H1 (cell line): ENCODE data around the gene MIB2. TPM values are rescaled to one million over a fixed set of nuclear protein-coding genes. Genes with fewer than 3 reads are reported as not detected.
"Not testable (repeated sequence)": the region's sequence is repeated elsewhere in the genome, so short reads cannot be mapped to it uniquely, and the experiment has no call there.

Experiments
- CTCF ChIA-PET: fragments of 300-600 bp; sonication (Branson Sonifier 250); formaldehyde crosslinking; loops from one replicate; lab custom pipeline; 2021; ENCODE audit not compliant: partially characterized antibody; lab: Charles Lee
- POLR2A ChIA-PET: fragments of 300-600 bp; sonication (Branson Sonifier 250); formaldehyde crosslinking; loops from one replicate; lab custom pipeline; 2021; ENCODE audit warnings: inconsistent platforms; ENCODE audit not compliant: partially characterized antibody; lab: Charles Lee
- DNase-seq, 2 experiments: peaks; one replicate each; pipeline versions ENCODE4 v3.0.0 to v3.0.0-alpha.2; 2010 to 2022; ENCODE audit warnings: low spot score in 2 of 2, low read depth in 1 of 2, mixed read lengths in 1 of 2
- FAIRE-seq: peaks from 2 replicates; lab custom pipeline; 2011; peaks lifted over from hg19 to GRCh38; lab: Jason Lieb, UNC
- H2AFZ ChIP-seq: 2 replicates; pipeline ENCODE4 v1.8.1; 2012; ENCODE audit warnings: low read length, inconsistent platforms
- H2AK5ac ChIP-seq: 2 replicates; pipeline ENCODE4 v1.6.1; 2013; ENCODE audit warnings: low read depth, low read length
- H2BK120ac ChIP-seq: replicated peaks from 2 replicates; pipeline ENCODE3; 2013; ENCODE audit warnings: low read depth, low read length, inconsistent platforms
- H2BK12ac ChIP-seq: 2 replicates; pipeline ENCODE4 v1.6.1; 2013; ENCODE audit warnings: low read depth, low read length
- H2BK15ac ChIP-seq: 2 replicates; pipeline ENCODE4 v1.6.1; 2013; ENCODE audit warnings: low read length
- H2BK20ac ChIP-seq: 2 replicates; pipeline ENCODE4 v1.6.1; 2013; ENCODE audit warnings: low read length
- H2BK5ac ChIP-seq: 2 replicates; pipeline ENCODE4 v1.6.1; 2013; ENCODE audit warnings: low read depth, low read length
- H3K14ac ChIP-seq: 2 replicates; pipeline ENCODE4 v1.6.1; 2013; ENCODE audit warnings: inconsistent platforms; ENCODE audit not compliant: insufficient read length
- H3K18ac ChIP-seq: 2 replicates; pipeline ENCODE4 v1.6.1; 2013; ENCODE audit warnings: low read length; ENCODE audit errors: extremely low read depth
- H3K23ac ChIP-seq: 2 replicates; pipeline ENCODE4 v1.6.1; 2013; ENCODE audit warnings: inconsistent platforms; ENCODE audit not compliant: insufficient read length
- H3K23me2 ChIP-seq: 2 replicates; pipeline ENCODE4 v1.6.1; 2013; ENCODE audit warnings: low read depth, low read length
- H3K27ac ChIP-seq: 2 replicates; pipeline ENCODE4 v1.6.1; 2011; ENCODE audit warnings: low read depth, low read length, inconsistent platforms
- H3K27me3 ChIP-seq, 4 experiments: replicated peaks in 1 of 4; 1 replicate in 1 of 4; 2 replicates in 3 of 4; pipeline versions ENCODE4 v1.6.1 to v1.8.1; 2011 to 2013; ENCODE audit warnings: low read length in 3 of 4, mild to moderate bottlenecking in 3 of 4, inconsistent platforms in 2 of 4, mixed read lengths in 2 of 4, moderate library complexity in 1 of 4; ENCODE audit not compliant: control insufficient read depth in 3 of 4, insufficient read depth in 3 of 4; ENCODE audit errors: extremely low read depth in 1 of 4
- H3K36me3 ChIP-seq, 4 experiments: 2 replicates each; pipeline versions ENCODE4 v1.6.1 to v1.8.1; 2011 to 2013; ENCODE audit warnings: mild to moderate bottlenecking in 4 of 4, low read length in 3 of 4, moderate library complexity in 2 of 4, control low read depth in 1 of 4, inconsistent platforms in 1 of 4; ENCODE audit not compliant: insufficient read depth in 4 of 4, control insufficient read depth in 2 of 4
- H3K4ac ChIP-seq: replicated peaks from 2 replicates; pipeline ENCODE3; 2013; ENCODE audit warnings: low read length, low read depth, mixed read lengths, inconsistent platforms; ENCODE audit not compliant: insufficient read length
- H3K4me1 ChIP-seq, 4 experiments: replicated peaks in 1 of 4; 1 replicate in 1 of 4; 2 replicates in 3 of 4; pipeline versions ENCODE4 v1.6.1 to v1.8.1; 2011 to 2013; ENCODE audit warnings: low read length in 3 of 4, inconsistent platforms in 2 of 4, mixed read lengths in 1 of 4; ENCODE audit not compliant: insufficient read depth in 4 of 4, control insufficient read depth in 3 of 4
- H3K4me2 ChIP-seq, 2 experiments: 2 replicates each; pipeline versions ENCODE4 v1.6.1 to v1.8.1; 2011 to 2013; ENCODE audit warnings: low read depth in 2 of 2, low read length in 2 of 2, control low read depth in 1 of 2, inconsistent platforms in 1 of 2, mild to moderate bottlenecking in 1 of 2; ENCODE audit not compliant: insufficient read depth in 1 of 2
- H3K4me3 ChIP-seq, 4 experiments: fragments of 200-600, 300-600 bp in 1 of 4; sonication (generic), shearing (Covaris generic), sonication (Bioruptor Twin) in 1 of 4; 2 replicates each; pipeline versions ENCODE4 v1.5.1 to v1.8.1; 2011 to 2016; ENCODE audit warnings: low read length in 4 of 4, low read depth in 3 of 4, control low read depth in 2 of 4, inconsistent platforms in 2 of 4, mild to moderate bottlenecking in 2 of 4, mixed read lengths in 1 of 4, moderate library complexity in 1 of 4; ENCODE audit not compliant: insufficient read depth in 2 of 4; ENCODE audit errors: extremely low read depth in 1 of 4
- H3K56ac ChIP-seq: replicated peaks from 2 replicates; pipeline ENCODE3; 2013; ENCODE audit warnings: low read depth, mild to moderate bottlenecking, mixed read lengths, low read length, inconsistent platforms; ENCODE audit not compliant: insufficient read length
- H3K79me1 ChIP-seq: 2 replicates; pipeline ENCODE4 v1.6.1; 2013; ENCODE audit warnings: low read depth, low read length, control low read depth
- H3K79me2 ChIP-seq, 2 experiments: 2 replicates each; pipeline versions ENCODE4 v1.6.1 to v1.8.1; 2012 to 2013; ENCODE audit warnings: low read length in 2 of 2, mild to moderate bottlenecking in 2 of 2, inconsistent platforms in 1 of 2; ENCODE audit not compliant: insufficient read depth in 2 of 2, control insufficient read depth in 1 of 2
- H3K9ac ChIP-seq, 4 experiments: replicated peaks in 1 of 4; 1 replicate in 1 of 4; 2 replicates in 3 of 4; pipeline versions ENCODE4 v1.6.1 to v1.8.1; 2011 to 2013; ENCODE audit warnings: low read depth in 3 of 4, low read length in 3 of 4, control low read depth in 2 of 4, mild to moderate bottlenecking in 2 of 4, moderate library complexity in 2 of 4, inconsistent platforms in 1 of 4; ENCODE audit errors: extremely low read depth in 1 of 4
- H3K9me3 ChIP-seq, 2 experiments: 2 replicates each; pipeline versions ENCODE4 v1.6.1 to v1.8.1; 2012 to 2013; ENCODE audit warnings: mild to moderate bottlenecking in 2 of 2, moderate library complexity in 2 of 2, control low read depth in 1 of 2, inconsistent platforms in 1 of 2, low read depth in 1 of 2, low read length in 1 of 2, mixed read lengths in 1 of 2; ENCODE audit not compliant: insufficient read depth in 2 of 2
- H4K20me1 ChIP-seq, 2 experiments: replicated peaks in 1 of 2; 2 replicates each; pipeline versions ENCODE3 to v1.8.1; 2011 to 2013; ENCODE audit warnings: inconsistent platforms in 2 of 2, low read length in 2 of 2, mild to moderate bottlenecking in 1 of 2; ENCODE audit not compliant: insufficient read depth in 2 of 2, control insufficient read depth in 1 of 2
- H4K5ac ChIP-seq: 2 replicates; pipeline ENCODE4 v1.6.1; 2013; ENCODE audit warnings: low read length, low read depth, mixed read lengths, inconsistent platforms; ENCODE audit not compliant: insufficient read length
- H4K8ac ChIP-seq: 2 replicates; pipeline ENCODE4 v1.8.0; 2013; ENCODE audit warnings: mild to moderate bottlenecking, moderate library complexity, low read length, inconsistent platforms; ENCODE audit not compliant: insufficient read depth; ENCODE audit errors: extremely low read depth
- H4K91ac ChIP-seq: replicated peaks from 2 replicates; pipeline ENCODE3; 2013; ENCODE audit warnings: low read length, mixed read lengths, inconsistent platforms; ENCODE audit not compliant: insufficient read length
- WGBS, 2 experiments: shearing (Covaris generic) in 1 of 2; methylation state at CpG; one replicate each; pipeline versions ENCODE4 v1.1.6 to v1.1.7; 2013 to 2015; ENCODE audit warnings: low lambda C conversion rate in 2 of 2, mixed read lengths in 2 of 2, inconsistent platforms in 1 of 2, low coverage in 1 of 2, missing lambda C conversion rate in 1 of 2; ENCODE audit not compliant: insufficient replicate concordance in 2 of 2, insufficient coverage in 1 of 2, insufficient read length in 1 of 2; ENCODE audit errors: extremely low coverage in 1 of 2, missing lambda C conversion rate in 1 of 2; 5-methylcytosine and 5-hydroxymethylcytosine counted together
- polyA plus RNA-seq, 7 experiments: library from polyadenylated mRNA; depleted of rRNA in 3 of 7; stranded (reverse) in 5 of 7; unstranded in 2 of 7; fragments of >200 nt in 5 of 7; fragments of 200-250 nt in 2 of 7; gene quantifications; 1 replicate in 5 of 7; 2 replicates in 1 of 7; 4 replicates in 1 of 7; pipeline versions ENCODE4 v1.2.1 to v1.2.3, GENCODE V29; 2011 to 2013; ENCODE audit warnings: missing spikeins in 2 of 7, mixed read lengths in 2 of 7
- total RNA-seq: library from RNA; stranded (reverse); fragmentation: NEBNext Ultra II Directional; extraction: Animal tissue kit (Norgen Biotek cat#: 25700); gene quantifications from 2 replicates; pipeline ENCODE4 v1.2.1, GENCODE V29; 2021

MIB2 gene
- total and polyA plus RNA-seq, 2 of the 8 experiments (the other 6 are each of a cell fraction or from before 2014, with no cell fraction given): 32.5 to 60.0 TPM

- H2BK15ac ChIP-seq, H3K4me2 ChIP-seq, H2AK5ac ChIP-seq, H3K9ac ChIP-seq, POLR2A ChIA-PET, FAIRE-seq, H3K23ac ChIP-seq, H3K9me3 ChIP-seq, H2BK5ac ChIP-seq, H2BK120ac ChIP-seq, H4K20me1 ChIP-seq, H3K27ac ChIP-seq, H3K4ac ChIP-seq, H4K5ac ChIP-seq, DNase-seq, H3K14ac ChIP-seq, H3K27me3 ChIP-seq, H3K79me2 ChIP-seq, H3K18ac ChIP-seq, H3K23me2 ChIP-seq, H2BK20ac ChIP-seq, H3K4me1 ChIP-seq, H2BK12ac ChIP-seq, H3K4me3 ChIP-seq, H4K8ac ChIP-seq, CTCF ChIA-PET, H3K79me1 ChIP-seq, H4K91ac ChIP-seq, H3K56ac ChIP-seq, H2AFZ ChIP-seq: not testable (repeated sequence)
- H3K36me3 ChIP-seq: peaks cover 0 to 15% (median 5%) of the 10 kb centered on the region in 4 experiments; a peak in 5 of 8 replicates
- WGBS, 2 experiments: 90% methylated on average over 31 of the region's 37 CpGs; no CpG with 5 or more reads in 1 of the 2 experiments
Measured at GRCh38 chr1:1636621-1637478, 21.6 kb downstream of the MIB2 start.
